T47D (cell line): ENCODE measurements around the gene MRI1.

ENCODE experiments used
- DNase-seq, 2 experiments: peaks; one replicate each; pipeline versions ENCODE4 v3.0.0 to v3.0.0-alpha.2; 2011 to 2012; ENCODE audit warnings: low read depth in 1 of 2, low spot score in 1 of 2
- JUND ChIP-seq: IDR thresholded peaks from 2 replicates; pipeline ENCODE4 v1.6.1; 2012; ENCODE audit warnings: low read depth
- in situ Hi-C: cut with HindIII; loops from 2 replicates; pipeline ENCODE4 v1.10.0; 2016; ENCODE audit warnings: low sequenced_read_pairs, low pct_unique_long_range_greater_than_20kb

MRI1 gene

DNA sequence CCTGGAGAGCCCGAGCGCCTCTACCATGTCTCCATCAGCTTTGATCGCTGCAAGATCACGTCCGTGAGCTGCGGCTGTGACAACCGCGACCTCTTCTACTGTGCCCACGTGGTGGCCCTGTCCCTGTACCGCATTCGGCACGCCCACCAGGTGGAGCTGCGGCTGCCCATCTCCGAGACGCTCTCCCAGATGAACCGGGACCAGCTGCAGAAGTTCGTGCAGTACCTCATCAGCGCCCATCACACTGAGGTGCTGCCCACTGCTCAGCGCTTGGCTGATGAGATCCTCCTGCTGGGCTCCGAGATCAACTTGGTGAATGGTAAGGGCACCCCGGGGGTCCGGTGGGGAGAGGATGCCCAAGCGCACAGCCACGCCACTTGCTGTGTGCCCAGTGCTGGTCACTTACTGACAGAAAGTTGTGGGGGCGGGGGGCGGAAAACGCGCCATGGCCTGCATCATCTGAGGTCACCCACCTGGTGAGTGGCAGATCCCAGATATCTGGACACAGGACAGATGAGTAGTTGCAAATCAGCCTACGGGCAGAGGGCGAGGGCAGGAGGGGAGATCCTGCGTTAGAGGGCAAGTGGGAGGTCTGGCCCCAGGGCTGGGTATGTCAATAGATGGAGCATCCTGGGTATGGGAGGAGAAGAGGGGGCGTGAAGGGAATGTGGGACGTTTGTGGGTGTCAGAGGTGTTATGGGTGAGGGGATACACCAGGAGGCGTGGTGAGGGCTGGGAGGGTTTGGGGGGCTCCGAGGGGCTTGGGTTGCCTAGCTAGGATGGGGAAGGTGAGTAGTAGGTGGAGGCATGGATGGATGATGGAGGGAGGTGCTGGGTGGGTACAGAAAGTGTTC lies 40.7 kb downstream of the MRI1 start:
- no peak for TF ChIP-seq JUND

DNA sequence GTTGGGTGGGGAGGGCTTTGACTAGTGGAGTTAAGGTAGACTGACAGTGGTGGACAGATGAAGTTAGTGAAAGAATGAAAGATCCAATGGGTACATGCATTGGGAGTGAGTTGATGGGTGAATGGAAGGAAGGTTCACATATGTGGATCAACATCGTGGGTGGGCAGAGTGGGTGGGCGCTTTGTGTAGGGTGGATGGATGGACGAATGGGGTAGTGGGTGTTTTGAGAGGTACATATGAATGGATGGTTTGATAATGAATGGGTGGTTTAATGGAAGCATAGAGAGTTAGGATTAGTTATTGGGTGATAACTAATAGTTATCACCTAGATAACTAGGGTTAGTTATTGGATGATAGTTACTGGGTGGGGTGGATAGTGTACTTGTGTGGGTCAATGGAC lies 42.4 kb downstream of the MRI1 start:
- no peak for TF ChIP-seq JUND
- DNase-seq, result no peak
- in situ Hi-C loops, result no loop called here

More for the DNA sequence above, 40.7 kb downstream of the MRI1 start:
- in situ Hi-C loops, result no loop called here
- DNase-seq, result no peak

DNA sequence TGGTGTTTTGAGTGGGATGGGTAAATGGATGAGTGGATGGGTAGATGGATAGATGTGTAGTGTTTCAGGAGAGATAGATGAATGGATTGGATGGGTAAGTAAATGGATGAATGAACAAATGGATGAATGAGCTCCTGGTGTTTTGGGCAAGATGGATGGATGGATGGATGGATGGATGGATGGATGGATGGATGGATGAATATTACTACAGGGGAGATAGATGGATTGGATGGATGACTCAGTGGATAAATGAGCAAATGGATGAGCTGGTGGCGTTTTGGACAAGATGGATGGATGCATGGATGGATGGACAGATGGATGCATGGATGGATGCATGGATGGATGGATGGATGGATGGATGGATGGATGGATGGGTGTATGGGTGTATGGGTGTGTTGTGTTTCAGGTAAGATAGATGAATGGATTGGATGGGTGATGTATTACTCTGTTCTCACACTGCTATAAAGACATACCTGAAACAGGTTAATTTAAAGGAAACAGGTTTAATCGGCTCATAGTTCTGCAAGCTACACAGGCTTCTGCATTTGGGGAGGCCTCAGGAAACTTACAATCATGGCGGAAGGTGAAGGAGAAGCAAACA lies 43.2 kb downstream of the MRI1 start:
- no peak for TF ChIP-seq JUND
- DNase-seq, result no peak
- in situ Hi-C loops, result no loop called here

DNA sequence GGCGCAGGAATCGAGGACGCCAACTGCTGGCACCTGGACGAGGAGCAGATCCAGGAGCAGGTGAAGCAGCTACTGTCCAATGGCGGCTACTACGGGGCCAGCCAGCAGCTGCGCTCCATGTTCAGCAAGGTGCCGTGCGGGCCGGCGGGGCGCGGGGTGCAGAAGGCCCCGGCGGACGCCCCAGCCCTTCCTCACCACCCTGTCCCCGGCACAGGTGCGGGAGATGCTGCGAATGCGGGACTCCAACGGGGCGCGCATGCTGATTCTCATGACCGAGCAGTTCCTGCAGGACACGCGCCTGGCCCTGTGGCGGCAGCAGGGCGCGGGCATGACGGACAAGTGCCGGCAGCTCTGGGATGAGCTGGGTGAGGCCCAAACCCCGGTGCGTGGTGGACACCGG lies 44.5 kb downstream of the MRI1 start:
- DNase-seq, result no peak
- in situ Hi-C loops, result no loop called here
- TF ChIP-seq JUND, result no peak

DNA sequence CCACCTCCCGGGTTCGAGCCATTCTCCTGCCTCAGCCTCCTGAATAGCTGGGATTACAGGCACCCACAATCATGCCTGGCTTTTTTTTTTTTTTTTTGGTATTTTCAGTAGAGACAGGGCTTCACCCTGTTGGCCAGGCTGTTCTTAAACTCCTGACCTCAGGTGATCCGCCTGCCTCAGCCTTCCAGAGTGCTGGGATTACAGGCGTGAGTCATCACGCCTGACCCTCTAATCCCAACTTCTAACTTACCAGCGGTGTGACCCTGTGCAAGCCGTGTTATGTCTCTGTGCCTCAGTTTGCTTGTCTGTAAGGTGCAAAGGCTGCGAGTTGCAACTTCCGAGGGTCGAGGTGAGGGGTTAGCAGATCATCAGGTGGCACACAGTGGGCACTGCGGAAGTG lies 48.2 kb downstream of the MRI1 start:
- in situ Hi-C loops, result no loop called here
- TF ChIP-seq JUND, result no peak
- DNase-seq, result no peak

DNA sequence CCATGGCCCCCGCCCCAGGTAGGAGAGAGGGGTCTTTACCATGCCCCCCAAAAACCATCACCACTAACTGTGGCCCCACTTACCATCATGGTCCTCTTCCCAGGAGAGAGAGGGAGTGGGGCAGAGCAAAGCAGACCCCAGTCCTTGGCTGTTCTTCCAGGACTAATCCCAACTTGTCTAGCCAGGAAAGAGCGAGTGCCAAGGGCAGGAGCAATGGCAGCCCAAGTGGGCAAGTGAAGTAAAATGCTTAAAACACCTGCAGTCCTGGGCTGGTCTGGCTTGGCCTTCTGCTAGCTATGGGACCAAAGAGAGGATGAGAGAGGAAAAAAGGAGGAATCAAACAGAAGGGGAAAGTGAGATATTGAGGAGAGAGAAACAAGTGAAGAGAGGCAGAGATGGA lies 48.8 kb downstream of the MRI1 start:
- no peak for DNase-seq
- in situ Hi-C loops, result no loop called here
- no peak for TF ChIP-seq JUND

DNA sequence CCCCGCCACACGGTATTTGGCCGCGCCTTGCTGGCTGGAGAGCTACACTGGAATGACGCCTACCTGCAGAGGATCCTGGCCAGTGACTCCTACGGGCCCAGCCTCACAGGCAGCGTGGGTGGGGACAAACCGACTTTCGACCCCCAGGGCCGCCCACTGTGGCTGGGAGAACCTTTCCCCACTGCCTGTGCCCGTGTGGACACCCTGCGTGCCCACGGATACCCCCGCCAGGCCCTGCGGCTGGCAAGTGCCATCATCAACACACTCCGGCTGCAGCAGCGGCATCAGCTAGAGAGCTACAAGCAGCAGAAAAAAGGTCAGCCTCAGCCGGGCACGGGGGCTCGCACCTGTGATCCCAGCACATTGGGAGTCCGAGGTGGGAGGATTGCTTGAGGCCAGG lies 50.2 kb downstream of the MRI1 start:
- TF ChIP-seq JUND, result no peak
- in situ Hi-C loops, result no loop called here
- DNase-seq, result no peak

DNA sequence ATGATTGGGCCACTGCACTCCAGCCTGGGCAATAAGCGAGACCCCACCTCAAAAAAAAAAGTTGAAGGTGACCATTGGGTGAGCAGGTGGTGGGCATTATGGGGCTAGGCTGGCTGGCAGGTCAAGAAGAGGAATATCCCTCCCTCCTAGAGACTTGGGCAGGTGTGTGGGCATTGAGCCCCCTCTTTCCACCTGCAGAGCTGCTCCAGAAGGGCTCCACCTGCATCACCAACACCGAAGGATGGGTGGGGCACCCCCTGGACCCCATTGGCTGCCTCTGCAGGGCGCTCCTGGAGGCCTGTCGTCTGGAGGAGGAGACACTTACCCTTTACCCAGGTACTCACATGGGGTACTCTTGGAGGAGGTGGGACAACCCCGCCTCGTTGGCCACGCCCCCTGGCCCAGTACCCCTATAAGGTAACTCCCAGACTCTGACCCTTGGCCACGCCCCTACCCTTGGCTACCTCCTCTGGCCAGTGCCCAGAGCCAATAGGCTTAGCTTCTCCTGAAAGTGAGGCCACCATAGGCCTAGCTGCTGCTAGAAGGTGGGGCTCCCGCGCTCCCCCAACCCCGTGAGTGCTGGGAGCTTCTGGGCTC lies 52.8 kb downstream of the MRI1 start:
- TF ChIP-seq JUND, result no peak
- in situ Hi-C loops, result no loop called here
- DNase-seq, result peak in 1 of 2 experiments; percentile 48

DNA sequence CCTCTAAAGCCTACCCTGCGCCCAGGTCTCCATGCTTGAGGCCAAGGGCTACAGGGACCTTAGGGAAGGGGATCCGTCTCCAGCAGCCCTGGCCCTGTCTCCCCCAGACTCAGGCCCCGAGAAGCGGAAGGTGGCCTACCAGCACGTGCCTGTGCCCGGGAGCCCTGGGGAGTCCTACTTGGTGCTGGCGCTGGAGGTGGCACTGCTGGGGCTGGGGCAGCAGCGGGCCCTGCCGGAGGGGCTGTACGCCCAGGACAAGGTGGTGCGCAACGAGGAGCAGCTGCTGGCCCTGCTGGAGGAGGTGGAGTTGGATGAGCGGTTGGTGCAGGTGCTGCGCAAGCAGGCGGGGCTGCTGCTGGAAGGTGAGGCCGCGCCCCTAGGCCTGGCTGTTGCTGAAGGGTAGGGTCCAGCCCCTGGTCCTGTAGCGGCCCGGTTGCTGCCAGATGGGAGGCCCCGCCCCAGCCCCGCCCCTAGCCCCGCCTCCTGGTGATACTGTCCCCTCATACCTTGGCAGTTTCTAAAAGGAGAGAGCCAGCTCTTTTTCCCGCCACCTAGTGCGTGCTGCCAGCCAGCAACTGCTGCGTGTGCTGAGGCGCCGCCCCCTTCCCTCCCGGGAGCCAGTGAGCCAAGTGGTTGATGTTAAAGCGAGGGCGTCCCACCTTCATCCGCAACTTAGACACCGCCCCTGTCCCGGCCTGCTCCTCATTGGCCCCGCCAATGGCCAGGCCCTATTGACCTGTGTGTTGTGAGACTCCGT lies 53.5 kb downstream of the MRI1 start:
- in situ Hi-C loops, result no loop called here
- TF ChIP-seq JUND, result no peak
- no peak for DNase-seq

DNA sequence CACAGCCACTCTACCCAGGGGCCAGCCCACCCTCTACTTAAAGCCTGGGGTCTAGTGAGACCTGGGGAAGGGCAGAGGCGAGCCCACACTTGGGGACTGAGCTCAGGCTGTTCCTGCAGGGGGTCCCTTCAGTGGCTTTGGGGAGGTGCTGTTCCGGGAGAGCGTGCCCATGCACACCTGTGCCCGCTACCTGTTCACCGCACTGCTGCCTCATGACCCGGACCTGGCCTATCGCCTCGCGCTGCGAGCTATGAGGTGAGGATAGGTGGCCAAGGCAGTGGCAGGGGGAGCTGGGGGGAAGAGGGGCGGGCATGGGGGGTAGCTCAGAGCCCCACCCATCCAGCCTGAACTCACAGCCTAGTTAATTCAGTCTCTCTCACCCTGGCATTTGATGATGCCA lies 54.9 kb downstream of the MRI1 start:
- in situ Hi-C loops, result no loop called here
- DNase-seq, result no peak

DNA sequence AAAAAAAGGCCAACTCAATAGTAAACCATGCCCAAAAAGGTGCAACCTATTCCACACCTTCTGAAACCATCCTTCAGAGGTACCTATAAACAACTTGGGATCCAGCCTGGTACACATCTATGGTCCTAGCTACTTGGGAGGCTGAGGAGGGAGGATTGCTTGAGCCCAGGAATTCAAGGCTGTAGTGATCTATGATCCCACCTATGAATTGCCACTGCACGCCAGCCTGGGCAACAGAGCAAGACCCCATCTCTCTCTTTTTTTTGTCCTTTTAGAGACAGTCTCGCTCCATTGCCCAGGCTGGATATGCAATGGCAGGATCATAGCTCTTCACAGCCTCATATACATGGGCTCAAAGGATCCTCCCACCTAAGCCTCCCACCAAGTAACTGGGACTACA lies 57.0 kb downstream of the MRI1 start:
- in situ Hi-C loops, result no loop called here
- DNase-seq, result no peak
- TF ChIP-seq JUND, result no peak

More for the DNA sequence above, 54.9 kb downstream of the MRI1 start:
- no peak for TF ChIP-seq JUND

DNA sequence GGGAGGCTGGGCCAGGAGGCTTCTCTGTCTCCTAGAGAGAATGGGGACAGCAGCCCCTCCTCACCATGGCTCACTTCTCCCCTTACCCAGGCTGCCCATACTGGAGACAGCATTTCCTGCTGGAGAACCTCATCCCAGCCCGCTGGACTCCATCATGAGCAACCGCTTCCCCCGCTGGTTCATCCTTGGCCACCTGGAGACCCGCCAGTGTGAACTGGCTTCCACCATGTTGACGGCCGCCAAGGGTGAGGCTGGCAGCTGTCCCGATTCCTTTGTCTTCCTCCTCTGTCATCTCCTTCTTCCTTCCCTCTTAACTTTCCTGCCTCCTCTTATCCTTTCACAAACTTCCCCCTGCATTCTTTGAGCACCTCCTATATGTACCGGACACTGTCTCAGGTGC lies 58.9 kb downstream of the MRI1 start:
- no peak for TF ChIP-seq JUND
- in situ Hi-C loops, result no loop called here
- no peak for DNase-seq
